Measurements from ENCODE around the gene MYL7.

GRCh38 chr7:44131173-44132029, 9.7 kb downstream of the MYL7 start:
- no peak for TF ChIP-seq POLR2A (IDR thresholded peaks at IDR 0.05)
- TF ChIP-seq CTCF (IDR thresholded peaks at IDR 0.05): no peak

Measured in tibial nerve (tissue), 3 donors.